GM21529 (cell line): ENCODE results near the gene IRF4.

ENCODE experiments used
- ATAC-seq: cut with Tn5 transposase; IDR thresholded peaks from one replicate; pipeline ENCODE4 v1.9.1; 2021; ENCODE audit not compliant: unreplicated experiment

IRF4 gene

DNA sequence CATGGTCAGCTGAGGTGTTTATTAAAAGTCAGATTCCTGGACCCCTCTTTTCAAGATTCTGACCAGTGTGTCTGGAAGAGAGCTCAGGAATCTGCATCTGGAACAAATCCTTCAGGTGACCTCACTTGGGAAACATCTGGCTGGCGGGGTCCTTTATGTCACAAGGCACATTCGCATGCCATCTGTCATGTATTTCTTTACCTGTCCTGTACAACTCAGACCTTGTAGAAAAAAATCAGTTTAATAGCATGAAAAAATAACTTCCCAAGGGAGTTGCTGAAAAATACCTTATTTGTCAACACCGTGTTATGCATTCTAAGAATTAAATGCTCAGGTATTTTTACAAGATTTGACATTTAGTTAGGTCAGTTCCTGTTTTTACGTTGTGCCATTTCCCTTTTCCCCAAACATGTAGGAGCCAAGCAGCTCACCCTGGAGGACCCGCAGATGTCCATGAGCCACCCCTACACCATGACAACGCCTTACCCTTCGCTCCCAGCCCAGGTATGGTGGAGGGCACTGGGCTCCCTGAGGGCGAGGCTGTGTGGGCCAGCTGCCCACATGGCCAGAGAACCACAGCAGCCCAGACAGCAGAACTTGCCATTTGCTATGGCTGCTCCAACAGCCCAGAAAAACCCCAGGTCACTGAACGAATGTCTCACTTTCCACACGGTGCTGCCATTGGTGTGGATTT lies 4.0 kb downstream of the IRF4 start:
- ATAC-seq: no peak

- no peak for ATAC-seq
These were observed 4.6 kb downstream of the IRF4 start for GRCh38 chr6:396126-396520.

DNA sequence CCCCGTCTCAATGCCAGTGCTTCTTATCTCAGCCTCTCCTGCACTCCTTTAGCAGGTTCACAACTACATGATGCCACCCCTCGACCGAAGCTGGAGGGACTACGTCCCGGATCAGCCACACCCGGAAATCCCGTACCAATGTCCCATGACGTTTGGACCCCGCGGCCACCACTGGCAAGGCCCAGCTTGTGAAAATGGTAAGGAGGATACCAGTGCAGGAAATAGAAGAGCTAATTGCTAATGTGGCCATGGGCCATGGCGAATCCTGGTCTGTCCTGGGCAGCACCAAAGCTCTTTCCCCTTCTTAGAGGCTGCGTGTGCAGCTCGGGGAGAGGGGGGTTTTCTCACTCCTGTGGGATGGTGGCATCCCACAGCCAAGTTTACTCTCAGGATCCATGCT lies 5.5 kb downstream of the IRF4 start:
- no peak for ATAC-seq

GRCh38 chr6:397604-398003 lies 6.1 kb downstream of the IRF4 start:
- no peak for ATAC-seq

GRCh38 chr6:398065-398464 lies 6.5 kb downstream of the IRF4 start:
- ATAC-seq: no peak

DNA sequence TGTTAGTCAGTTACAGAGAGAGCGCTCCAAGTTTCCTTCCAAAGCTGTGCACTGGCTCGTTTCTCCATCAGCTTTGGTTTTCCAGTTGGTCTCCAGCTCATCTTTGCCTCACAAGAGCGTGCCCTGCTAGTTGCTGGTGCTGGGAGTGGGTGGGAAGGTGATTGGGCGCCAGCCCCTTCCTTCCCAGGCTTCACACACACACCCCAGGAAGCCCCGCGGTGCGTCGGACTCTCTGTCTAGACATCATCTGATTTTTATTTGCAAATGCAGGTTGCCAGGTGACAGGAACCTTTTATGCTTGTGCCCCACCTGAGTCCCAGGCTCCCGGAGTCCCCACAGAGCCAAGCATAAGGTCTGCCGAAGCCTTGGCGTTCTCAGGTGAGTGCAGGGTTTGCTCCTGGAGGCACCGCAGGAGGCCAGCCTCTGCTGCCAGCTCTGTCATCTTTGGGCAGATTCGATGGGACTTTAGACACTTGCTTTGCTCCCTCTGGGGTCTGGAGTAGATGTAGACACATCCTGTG lies 7.1 kb downstream of the IRF4 start:
- no peak for ATAC-seq

DNA sequence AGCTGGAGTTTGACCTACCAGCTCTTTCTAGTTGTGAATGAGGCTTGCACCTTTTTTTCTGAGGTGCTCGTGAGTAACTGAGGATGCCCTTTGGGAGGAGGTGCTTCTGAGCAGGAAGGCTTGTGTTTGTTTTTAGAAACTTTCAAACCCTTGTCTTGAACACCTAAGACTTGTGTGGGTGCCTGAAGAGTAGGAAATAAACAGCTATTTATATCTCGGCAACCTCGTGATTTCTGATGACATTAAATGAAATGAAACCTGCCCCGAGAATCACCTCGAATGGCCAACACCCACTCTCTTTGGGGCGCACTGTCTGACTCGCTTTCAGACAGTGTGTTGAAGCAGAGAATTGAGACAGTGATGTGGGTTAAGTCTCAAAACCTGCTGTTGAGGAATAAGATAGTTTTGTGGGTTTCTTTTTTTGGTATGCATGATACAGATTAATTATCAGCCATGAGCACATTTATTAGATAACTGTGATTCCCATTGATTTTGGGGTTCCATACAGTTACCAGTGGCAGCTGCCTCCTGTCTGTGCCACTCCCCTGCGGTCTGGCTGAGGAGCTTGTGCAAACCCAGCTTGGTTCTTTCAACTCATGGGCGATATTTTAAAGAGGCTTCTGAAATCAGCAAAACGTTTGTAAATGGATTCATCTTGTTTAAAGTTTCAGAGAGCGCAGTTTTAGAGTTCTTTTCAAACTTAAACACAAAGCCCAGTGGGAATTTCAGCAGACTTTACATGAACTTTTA lies 8.4 kb downstream of the IRF4 start:
- peak; percentile 54 for ATAC-seq

- no peak for ATAC-seq
These were observed 9.3 kb downstream of the IRF4 start for GRCh38 chr6:400815-401214.

DNA sequence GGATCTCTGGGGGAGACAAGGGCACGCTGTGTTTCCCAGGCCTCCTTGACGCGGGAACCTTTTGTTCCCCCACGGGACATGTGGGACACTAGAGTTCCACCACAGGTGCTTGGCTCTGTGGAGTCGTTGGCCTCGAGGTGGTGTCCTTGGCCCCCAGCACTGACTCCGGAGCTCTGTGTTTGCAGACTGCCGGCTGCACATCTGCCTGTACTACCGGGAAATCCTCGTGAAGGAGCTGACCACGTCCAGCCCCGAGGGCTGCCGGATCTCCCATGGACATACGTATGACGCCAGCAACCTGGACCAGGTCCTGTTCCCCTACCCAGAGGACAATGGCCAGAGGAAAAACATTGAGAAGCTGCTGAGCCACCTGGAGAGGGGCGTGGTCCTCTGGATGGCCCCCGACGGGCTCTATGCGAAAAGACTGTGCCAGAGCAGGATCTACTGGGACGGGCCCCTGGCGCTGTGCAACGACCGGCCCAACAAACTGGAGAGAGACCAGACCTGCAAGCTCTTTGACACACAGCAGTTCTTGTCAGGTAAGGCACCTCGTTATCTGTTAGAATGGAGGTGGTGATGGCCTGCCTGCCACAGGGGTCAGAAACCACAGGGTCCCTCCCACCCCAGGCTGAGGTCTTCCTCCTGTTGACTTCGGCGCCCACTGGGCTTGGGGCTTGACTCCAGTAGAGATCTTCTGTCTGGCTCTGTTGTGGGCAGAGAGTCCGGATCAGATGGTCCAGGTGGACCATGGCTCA lies 9.9 kb downstream of the IRF4 start:
- no peak for ATAC-seq

- no peak for ATAC-seq
These were observed 10.6 kb downstream of the IRF4 start for GRCh38 chr6:401994-402640.

DNA sequence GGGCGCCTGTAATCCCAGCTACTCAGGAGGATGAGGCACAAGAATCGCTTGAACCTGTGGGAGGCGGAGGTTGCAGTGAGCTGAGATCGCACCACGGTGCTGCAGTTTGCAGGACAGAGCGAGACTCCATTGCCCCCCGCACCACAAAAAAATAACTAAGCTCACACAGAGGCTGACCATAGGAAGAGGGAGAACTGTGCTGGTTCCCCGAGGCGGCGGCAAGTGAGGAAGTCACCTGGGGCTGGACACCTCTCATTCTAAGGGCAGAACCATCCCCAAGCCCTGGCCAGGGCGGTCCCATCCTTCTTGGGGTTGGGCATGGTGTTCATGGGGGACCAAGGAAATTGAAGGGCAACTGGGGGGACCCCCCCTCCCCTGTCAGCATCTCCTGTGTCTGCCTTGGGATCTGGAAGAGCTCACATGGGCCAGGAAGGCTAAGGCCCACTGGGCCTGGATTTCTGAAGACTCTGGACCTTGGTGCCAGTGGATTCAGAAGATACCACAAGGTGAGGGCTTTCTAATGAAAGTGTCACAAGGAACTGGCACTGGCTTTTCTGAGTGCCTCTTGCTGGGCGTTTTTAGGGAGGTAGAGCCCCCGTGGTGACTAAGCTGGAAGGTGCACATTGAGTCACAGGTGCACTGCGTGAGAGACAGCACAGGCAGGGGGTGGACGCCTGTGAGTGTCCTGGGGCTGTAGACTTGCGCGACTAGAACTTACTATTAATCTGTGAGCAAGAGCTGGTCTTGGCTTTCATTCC lies 11.5 kb downstream of the IRF4 start:
- no peak for ATAC-seq

DNA sequence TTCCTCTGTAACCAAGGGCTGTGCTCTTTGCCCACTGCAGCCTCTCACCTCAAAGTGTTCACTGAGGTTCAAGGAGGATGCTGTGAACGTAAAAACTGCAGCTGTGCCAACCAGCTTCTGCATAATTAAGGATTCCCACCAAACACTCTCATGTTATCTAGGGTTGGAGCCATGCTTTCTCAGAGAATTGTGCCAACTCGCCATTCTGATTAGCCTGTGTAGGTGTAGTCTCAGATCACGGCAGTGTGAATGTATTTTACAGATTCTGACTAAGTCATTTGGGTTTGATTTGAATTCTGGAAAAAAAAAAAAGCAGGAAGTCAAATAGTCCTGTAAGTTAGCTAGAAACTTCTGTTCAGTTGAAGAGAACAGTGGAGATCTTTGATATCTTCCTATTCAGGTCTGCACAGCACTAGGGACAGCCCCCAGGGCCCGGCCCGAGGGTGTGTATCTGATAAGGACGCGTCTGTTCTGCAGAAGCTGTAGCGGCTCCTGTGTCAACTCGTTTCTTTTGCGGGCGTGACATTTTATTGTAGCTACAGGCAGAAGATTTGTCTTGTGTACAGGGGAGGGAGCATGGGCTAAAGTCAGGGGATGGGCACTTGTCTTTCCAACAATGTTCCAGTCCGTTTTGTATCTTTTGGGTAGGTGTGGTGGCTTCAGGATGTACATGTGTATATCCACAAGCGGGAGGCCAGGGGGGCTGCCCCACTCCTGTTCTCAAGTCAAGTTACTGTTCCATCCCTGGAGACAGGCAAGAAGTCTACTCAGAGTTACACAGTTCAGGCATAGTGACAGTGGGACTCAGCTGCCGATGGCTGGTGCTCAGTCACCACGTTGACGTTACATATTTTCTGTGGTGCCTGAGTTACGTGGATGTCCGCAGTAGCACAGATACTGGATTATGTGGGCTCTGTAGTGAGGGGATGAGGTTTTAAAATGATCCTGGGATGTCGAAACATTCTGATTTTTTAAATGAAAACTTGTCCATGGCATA lies 12.4 kb downstream of the IRF4 start:
- ATAC-seq: no peak

DNA sequence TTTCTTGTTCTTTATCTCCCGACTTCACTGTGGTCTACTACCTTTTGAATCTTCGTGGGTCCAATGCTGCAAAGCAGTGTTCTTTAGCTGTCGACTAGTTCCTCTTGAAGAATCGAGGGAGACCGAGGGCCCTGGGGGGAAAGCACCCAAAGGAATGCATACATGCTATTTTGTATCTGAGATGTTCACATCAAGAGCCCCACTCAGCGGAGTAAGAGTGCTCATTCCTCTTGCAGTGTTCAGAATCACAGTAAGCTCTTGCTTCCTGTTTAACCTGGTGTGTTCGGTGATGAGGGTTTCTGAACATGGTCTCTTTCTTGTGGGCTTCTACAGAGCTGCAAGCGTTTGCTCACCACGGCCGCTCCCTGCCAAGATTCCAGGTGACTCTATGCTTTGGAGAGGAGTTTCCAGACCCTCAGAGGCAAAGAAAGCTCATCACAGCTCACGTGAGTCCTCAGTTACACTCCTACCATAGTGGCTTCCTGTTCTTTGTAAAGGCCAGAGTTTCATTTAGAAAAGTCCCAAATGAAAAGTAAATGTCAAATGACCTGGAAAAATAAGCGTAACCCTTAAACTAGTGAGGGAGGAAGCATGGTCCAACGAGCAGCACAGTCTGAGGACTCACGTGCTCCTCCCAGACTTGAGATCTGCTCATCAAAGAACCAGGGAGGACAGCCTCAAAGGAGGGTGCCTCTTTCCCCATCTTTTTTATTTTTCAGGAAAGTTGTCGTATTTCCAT lies 13.3 kb downstream of the IRF4 start:
- ATAC-seq: no peak

DNA sequence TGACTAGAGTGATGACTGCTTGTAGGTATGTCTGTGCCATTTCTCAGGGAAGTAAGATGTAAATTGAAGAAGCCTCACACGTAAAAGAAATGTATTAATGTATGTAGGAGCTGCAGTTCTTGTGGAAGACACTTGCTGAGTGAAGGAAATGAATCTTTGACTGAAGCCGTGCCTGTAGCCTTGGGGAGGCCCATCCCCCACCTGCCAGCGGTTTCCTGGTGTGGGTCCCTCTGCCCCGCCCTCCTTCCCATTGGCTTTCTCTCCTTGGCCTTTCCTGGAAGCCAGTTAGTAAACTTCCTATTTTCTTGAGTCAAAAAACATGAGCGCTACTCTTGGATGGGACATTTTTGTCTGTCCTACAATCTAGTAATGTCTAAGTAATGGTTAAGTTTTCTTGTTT lies 16.6 kb downstream of the IRF4 start:
- ATAC-seq: no peak

DNA sequence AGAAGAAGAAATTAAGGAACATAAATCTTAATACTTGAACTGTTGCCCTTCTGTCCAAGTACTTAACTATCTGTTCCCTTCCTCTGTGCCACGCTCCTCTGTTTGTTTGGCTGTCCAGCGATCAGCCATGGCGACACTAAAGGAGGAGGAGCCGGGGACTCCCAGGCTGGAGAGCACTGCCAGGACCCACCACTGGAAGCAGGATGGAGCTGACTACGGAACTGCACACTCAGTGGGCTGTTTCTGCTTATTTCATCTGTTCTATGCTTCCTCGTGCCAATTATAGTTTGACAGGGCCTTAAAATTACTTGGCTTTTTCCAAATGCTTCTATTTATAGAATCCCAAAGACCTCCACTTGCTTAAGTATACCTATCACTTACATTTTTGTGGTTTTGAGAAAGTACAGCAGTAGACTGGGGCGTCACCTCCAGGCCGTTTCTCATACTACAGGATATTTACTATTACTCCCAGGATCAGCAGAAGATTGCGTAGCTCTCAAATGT lies 17.1 kb downstream of the IRF4 start:
- no peak for ATAC-seq

- no peak for ATAC-seq
These were observed 17.9 kb downstream of the IRF4 start for GRCh38 chr6:409370-409972.

GRCh38 chr6:410555-411395 lies 19.2 kb downstream of the IRF4 start:
- no peak for ATAC-seq
